ENCODE results near the gene ARHGAP18.

DNA sequence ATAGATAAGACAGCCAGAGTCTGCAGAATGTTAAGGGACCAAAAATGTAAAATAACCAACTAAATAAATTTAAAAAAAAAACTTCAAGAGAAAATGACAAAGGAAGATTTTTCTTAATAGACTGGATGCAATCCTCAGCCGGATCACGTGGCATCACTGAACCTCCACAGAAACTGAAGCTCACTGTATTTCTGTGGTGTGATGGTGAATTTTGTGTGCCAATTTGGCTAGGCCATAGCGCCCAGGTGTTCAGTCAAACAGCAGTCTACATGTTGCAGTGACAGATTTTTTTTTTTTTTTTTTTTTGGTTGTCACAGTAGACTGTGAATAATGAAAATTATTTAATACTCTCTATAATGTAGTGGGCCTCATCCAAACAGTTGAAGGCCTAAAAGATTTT is 95.5 kb downstream of the ARHGAP18 start:
- TF ChIP-seq, protein P1, sequence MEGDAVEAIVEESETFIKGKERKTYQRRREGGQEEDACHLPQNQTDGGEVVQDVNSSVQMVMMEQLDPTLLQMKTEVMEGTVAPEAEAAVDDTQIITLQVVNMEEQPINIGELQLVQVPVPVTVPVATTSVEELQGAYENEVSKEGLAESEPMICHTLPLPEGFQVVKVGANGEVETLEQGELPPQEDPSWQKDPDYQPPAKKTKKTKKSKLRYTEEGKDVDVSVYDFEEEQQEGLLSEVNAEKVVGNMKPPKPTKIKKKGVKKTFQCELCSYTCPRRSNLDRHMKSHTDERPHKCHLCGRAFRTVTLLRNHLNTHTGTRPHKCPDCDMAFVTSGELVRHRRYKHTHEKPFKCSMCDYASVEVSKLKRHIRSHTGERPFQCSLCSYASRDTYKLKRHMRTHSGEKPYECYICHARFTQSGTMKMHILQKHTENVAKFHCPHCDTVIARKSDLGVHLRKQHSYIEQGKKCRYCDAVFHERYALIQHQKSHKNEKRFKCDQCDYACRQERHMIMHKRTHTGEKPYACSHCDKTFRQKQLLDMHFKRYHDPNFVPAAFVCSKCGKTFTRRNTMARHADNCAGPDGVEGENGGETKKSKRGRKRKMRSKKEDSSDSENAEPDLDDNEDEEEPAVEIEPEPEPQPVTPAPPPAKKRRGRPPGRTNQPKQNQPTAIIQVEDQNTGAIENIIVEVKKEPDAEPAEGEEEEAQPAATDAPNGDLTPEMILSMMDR (IDR thresholded peaks at IDR 0.05; ENCODE audit: low read depth, low read length, poor library complexity, severe bottlenecking): no peak
- no peak for TF ChIP-seq EZH2phosphoT487 (IDR thresholded peaks at IDR 0.05; ENCODE audit: borderline replicate concordance, low read length)
